ENCODE data around the gene MAD1L1.
"Not testable (repeated sequence)": the region's sequence is repeated elsewhere in the genome, so short reads cannot be mapped to it uniquely, and the experiment has no call there.

MAD1L1 gene

DNA sequence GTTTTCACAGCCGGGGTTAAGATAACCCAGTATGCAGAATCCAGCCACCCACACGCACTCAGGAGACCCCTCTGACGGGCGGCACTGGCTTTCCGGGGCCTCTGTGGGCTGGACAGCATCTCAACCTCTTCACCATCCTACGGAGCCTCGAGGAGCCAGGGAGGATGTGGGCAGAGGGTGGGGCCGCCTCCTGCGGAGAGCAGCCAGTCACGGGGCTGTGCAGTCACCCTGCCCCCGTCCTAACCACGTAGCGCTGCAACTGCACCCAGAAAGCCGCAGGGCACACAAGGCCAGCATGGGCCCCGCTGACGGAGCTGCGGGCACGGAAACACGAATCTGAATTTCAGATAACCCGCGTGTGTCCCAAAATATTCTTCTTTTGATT lies 292.4 kb downstream of the MAD1L1 start:
- DNase-seq (ENCODE audit: low spot score), result peak; percentile 12

DNA sequence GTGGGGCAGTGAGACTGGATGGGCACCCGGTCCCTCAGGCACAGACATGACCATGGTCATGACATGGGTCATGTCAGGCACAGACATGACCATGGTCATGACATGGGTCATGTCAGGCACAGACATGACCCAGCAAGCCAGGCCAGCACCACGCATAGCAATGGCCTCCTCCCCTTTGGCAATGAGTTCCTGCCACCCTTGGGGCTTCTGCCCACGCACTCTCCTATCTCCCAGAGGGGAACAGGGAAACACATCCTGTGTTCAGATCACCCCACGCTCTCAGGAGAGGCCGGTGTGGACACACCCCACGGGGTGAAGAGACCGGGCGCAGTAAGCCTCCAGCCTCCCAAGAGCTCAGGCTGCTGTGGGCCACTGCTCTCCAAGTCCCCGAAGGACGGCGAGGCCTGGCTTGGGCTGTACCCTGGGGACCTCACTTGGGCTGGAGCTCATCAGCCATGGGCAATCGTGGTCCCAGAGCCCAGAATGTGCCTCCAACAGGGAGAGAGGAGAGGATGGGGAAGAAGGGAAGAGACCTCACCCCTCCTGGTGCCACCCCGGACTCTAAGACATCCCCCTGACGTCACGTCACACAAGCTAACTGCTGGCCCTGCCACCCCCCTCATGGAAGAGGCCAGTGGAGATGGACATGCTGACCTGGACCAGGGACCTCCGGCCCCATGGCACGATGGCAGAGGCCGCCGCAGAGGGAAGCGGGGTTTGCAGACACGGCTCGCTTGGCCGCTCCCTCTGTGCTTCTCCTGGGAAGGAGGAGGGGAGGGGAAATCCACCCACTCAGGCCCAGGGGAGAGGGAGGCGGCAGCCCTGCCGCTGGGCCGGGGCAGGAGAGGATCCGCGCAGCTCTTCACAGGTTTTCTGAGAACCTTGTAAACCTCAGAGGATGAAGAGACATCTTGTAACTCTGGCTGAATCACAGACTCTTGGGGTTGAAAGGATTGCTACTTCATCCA lies 293.0 kb downstream of the MAD1L1 start:
- no peak for DNase-seq (ENCODE audit: low spot score)

DNA sequence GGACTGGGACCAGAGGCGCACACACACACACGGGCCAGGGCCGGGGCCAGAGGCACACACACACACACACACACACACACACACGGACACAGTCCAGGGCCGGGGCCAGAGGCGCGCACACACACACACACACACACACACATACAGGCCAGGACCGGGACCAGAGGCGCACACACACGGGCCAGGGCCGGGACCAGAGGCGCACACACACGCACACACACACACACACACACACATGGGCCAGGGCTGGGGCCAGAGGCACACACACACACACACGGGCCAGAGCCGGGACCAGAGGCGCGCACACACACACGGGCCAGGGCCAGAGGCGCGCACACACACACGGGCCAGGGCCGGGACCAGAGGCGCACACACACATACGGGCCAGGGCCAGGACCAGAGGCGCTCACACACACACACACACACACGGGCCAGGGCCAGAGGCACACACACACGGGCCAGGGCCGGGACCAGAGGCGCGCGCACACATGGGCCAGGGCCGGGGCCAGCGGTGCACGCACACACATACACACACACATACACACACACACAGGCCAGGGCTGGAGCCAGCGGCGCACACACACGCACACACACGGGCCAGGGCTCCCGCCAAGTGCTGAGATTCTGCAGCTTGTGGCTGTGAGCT lies 293.8 kb downstream of the MAD1L1 start:
- no peak for DNase-seq (ENCODE audit: low spot score)

DNA sequence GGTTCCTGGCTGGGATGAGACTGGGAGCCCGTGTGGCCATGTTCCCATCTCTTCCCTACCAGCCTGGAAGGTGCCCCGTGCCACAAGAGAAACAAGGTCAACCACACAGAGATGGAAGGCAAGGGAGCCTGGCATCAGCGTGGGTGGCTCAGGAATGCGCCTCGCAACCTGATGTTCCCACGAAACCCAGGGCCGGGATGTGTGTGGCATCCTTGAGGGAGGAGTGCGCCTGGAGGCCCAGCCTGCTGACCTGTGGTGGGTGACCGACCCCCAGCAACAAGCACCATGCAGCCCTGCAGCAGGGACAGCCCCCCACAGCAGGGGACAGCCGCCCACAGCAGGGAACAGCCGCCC lies 295.5 kb downstream of the MAD1L1 start:
- no peak for DNase-seq (ENCODE audit: low spot score)

DNA sequence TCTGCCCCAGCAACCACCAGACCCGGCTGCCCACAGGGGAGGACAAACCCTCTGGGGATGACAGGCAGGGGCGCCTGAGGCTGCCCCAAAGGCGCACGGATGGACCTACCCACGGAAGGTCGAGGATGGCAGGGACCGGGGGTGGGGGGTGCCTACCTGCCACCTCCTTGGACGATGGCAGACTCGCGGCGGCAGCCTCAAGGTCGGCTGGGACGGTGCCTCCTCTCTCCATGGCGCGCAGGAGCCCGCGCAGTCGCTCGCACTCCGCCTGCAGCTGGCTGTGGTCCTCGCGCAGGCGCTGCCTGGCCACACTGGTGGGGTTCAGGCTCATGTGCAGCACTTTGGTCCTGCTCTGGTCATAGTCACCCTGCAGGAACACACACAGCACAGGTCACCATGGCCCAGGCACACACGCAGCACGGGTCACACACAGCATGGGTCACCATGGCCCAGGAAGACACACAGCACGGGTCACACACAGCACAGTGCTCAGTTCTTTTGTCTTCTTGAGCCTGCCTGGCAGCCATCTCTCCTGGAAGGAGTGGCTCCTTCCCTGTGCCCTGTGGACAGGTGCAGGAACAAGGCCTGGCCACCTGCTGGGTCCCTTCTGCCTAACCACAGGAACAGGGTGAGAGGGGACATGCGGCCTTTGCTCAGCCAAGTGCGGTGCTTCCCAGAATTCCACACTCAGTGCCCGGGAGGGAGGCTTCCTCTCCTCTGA lies 296.1 kb downstream of the MAD1L1 start:
- no peak for DNase-seq (ENCODE audit: low spot score)

DNA sequence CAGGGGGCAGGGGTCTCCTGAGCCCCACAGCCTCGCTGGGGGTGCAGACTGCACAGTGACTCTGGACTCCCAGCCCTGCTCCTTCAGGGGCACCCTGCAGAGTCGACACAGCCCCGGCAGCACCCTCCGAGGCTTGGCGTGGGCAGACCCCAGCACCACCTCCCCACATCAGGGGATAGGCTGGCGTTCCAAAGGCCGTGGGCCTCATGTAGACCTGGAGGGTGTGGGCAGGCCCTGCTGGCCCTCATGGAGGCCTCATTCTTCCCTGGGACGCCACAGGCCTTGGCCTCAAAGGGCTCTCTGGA lies 296.8 kb downstream of the MAD1L1 start:
- DNase-seq (ENCODE audit: low spot score), result no peak

DNA sequence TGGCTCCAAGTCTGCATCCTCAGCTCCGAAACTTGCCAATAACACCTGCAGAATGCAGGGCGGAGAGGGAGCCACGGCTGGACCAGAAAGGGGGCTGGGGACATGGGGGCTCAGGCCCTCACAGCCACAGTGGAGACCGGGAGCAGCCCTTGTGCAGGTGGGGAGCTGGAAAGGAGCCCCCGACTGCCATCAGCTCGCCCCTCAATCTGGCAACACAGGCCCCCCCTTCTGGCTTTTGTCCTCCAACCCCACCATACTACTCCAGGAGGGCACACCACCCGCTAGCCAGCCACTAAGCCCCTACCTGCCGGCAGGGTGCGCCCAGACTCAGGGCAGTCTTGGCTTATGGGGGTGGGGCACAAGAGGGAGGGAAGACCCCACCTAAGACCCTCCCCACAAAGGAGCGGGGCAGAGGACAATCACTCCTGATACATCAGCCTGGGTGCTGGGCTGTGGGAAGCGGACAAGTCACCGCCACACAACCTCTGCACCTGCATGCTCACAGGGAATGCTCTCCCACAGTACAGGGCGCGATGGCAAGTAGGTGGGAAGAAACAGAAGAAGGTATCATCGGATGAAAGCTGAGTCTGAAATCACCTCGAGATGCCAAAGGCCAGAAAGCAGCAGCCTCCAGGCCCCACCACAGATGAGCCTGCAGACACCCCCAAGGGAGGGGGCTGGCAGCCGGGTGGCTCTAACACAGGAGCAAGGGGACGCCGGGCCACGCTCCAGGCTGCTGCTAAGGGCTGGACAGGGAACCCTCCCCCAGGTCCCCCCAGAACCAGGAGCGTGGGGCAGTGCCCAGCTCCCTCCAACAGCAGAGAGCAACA lies 297.4 kb downstream of the MAD1L1 start:
- DNase-seq (ENCODE audit: low spot score), result no peak

DNA sequence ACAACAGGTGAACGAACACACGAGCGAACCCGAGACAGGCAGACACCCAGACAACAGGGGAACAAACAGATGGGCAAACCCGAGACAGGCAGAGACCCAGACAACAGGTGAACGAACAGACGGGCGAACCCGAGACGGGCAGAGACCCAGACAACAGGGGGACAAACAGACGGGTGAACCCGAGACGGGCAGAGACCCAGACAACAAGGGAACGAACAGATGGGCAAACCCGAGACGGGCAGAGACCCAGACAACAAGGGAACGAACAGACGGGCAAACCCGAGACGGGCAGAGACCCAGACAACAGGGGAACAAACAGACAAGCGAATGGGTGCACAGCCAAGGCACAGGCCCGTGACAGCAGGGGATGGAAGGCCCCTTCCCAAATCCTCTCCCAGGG lies 298.0 kb downstream of the MAD1L1 start:
- DNase-seq (ENCODE audit: low spot score), result no peak

DNA sequence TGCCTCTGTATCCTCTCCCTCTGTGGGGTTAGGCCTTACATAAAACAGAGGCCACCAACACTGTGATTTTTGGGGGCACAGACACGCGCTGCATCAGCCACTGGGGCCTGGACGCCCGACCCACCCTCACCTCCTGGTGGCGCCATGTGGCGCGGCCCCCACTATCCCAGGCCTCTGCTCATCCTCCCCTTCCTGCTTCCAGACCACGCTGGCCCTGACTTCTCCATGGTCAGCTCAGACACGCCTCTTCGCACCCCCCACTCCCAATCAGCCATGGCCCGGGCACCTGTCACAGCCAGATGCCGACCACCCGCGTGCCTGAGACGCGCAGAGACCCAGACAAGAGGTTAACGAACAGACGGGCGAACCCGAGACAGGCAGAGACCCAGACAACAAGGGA lies 298.7 kb downstream of the MAD1L1 start:
- no peak for DNase-seq (ENCODE audit: low spot score)

DNA sequence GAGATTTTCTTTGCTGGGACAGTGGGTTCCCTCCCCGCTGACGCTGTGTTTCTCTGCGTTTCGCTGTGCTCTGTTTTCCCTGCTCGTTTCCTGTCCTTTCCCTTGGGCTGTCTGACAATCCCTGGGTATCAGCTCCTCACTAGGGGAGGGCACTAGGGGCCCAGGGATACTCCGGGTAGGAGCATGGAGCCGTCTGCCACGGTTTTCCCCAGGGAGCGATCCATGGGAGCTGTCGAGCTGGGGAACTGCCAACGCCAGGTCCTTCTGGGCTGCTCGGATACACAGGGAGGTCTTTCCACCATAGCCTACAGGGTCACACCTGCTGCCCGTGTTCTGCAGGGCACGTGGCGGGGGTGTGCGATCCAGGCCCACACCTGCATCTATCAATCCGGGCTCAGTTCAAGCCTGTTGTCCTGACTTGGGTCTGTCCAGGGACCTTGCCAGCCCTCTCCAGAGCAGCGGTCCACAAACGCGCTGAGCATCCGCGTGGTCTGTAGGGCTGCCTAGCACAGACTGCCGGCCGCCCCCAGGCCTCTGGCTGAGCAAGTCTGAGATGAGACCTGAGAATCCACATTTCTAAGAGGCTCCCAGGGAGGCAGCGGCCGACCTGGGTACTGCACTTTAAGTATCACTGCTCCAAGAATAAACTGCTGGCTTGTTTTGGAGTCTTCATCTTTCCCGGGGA lies 299.5 kb downstream of the MAD1L1 start:
- DNase-seq (ENCODE audit: low spot score), result no peak

DNA sequence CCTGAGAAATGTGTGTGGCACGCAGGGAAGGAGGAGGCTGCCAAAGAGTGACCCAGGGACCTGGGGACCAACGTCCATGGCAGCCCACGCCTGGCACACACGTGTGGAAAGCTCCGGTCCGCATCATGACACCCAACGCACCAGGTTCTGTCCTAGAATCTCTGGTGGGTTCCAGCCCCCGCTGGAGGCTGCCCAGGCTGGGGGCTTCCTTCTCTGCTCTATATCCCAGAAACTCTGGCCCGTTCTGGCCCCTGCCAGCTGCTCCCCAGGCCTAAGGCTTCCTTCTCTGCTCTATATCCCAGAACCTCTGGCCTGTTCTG lies 300.8 kb downstream of the MAD1L1 start:
- DNase-seq (ENCODE audit: low spot score), result no peak

DNA sequence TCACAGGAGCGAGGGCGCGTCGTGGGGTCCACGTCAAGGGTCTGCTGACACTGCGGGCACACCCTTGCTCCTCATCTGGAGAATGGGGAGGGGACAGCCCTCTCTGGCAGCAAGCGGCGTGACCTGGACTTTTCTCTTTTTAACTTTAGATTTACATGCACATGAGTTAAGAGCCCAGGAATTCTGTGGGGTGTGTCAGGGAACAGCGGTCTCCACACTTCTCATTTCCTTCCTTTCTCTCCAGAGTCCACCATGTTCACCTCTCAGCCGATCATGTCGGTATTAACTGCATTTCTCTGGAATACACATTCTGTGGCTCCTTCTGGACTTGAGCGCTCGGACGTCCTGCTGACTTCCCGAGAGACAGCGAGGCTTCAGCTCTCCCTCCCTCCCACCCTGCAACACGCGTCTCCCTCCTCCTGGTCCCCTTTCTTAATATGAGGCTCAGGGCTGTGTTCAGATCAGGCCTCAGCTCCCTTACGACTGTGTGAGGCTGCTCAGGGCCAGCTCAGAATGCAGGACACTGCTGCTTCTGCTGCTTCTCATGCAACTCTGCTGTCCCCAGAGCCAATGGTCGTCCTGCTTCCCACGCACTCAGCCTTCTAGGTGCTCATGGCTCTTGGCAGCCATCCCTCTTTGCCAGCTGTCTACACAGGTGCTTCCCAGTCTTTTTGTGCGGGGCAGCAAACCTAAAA lies 301.3 kb downstream of the MAD1L1 start:
- no peak for DNase-seq (ENCODE audit: low spot score)

DNA sequence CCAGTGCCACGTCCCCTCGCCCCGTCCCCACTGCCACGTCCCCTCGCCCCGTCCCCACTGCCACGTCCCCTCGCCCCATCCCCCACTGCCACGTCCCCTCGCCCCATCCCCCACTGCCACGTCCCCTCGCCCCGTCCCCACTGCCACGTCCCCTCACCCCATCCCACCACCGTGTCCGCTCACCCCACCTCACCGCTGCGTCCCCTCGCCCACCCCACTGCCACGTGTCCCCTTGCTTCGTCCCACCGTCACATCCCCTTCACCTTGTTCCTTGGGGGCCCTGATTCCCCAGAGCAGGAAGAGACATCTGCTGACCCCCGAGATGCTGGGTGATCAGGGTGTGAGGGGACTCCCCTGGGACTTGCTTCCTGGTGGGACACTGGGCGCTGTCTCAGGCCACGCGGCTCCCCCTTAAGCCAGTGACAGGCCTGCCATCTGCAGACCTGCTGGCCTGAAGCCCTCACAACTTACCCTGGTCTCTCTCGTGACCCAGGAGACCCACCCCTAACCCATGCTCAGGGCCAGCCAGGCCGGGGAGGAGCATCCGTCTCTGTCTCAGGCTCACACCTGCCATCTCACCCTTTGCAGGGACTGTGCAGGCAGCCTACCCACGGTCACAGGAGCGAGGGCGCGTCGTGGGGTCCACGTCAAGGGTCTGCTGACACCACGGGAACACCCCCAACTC lies 302.2 kb downstream of the MAD1L1 start:
- no peak for DNase-seq (ENCODE audit: low spot score)

DNA sequence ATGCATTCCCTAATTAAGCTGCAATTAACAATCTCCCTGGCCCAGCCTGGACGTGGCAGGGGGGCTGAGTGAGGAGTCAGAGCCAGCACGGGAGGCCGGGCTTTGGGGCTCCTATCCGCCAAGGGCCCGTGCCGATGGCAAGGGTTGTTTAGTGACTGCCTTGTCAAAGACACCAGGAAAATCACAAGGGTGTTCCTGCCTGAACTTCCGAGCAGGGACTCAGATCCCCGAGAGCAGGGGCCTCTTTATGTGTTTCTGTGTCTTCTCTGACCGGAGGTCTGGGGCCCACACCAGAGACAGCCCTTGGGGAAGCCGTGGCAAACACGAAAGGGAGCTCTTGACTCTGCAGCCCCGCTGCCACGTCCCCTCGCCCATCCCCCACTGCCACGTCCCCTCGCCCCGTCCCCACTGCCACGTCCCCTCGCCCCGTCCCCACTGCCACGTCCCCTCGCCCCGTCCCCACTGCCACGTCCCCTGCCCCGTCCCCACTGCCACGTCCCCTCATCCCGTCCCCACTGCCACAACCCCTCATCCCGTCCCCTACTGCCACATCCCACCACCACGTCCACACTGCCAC lies 303.3 kb downstream of the MAD1L1 start:
- DNase-seq (ENCODE audit: low spot score), result not testable (repeated sequence)

DNA sequence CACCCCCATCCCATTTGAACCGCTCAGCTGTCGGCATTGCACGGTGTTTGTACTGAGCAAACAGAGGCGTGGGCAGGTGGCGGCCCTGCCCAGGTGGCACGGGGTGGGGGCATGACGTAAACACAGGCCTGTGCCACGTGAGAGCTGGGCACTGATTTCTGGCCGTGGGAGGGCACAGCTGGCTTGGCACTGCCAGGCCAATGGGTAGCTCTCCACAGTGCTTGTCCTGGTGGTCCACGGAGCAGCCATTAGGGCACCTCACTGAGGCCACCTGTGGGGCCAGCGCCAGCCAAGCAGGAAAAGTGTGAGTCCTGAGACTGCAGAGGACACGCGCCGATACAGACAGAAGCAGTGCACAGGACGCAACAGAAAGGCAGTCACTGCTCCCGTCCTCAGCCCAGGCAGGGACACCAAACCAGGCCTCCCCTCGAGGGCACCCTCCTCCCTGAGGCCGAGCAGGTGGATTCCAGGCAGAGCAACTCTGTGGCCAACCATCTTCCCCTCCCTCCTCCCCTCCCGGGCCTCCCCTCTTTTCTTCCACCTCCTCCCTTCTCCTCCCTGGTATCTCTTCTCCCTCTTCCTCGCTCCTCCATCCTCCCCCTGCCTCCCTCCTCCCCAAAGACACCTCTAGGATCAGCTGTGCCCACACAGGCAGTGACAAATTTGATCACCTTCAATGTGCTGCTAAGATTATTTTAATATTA lies 303.9 kb downstream of the MAD1L1 start:
- no peak for DNase-seq (ENCODE audit: low spot score)

DNA sequence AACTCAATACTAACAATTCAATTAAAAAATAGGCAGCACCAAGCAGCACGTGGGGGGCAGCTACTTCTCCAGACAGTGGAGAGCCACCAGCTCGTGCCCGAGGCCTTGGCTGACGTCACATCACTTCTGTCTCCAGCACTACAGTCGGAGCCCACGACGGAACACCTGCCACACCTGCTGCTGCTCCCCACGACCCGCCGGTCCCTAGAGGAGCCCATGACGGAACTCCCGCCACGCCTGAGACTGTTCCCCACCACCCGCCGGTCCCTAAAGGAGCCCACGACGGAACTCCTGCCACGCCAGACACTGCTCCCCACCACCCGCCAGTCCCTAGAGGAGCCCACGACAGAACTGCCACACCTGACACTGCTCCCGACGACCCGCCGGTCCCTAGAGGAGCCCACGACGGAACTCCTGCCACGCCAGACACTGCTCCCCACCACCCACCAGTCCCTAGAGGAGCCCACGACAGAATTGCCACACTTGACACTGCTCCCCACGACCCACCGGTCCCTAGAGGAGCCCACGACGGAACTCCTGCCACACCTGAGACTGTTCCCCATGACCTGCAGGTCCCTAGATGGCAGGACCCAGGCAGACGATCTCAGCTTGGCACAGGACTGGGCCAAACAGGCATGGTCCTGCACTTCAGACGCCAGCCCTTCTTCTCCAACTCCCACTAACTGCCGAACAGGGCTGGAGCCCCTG lies 304.7 kb downstream of the MAD1L1 start:
- DNase-seq (ENCODE audit: low spot score), result no peak

DNA sequence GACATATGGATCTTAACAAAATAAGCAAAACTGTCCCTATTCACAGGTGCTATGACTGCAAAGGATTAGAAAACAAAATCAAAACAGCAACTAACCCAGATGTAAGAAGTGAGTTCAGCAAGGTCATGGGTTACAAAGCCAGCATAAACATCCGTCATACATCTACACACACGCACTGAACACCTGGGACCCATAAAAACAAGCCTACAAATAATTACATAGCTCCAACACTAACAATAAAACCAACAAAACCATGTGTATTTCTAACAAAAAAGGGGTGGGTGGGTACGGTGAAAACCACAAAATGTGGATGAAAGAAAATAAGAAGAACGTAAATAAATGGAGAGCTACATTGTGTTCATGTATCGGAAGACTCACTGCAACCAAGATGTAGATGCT lies 305.8 kb downstream of the MAD1L1 start:
- DNase-seq (ENCODE audit: low spot score), result no peak

DNA sequence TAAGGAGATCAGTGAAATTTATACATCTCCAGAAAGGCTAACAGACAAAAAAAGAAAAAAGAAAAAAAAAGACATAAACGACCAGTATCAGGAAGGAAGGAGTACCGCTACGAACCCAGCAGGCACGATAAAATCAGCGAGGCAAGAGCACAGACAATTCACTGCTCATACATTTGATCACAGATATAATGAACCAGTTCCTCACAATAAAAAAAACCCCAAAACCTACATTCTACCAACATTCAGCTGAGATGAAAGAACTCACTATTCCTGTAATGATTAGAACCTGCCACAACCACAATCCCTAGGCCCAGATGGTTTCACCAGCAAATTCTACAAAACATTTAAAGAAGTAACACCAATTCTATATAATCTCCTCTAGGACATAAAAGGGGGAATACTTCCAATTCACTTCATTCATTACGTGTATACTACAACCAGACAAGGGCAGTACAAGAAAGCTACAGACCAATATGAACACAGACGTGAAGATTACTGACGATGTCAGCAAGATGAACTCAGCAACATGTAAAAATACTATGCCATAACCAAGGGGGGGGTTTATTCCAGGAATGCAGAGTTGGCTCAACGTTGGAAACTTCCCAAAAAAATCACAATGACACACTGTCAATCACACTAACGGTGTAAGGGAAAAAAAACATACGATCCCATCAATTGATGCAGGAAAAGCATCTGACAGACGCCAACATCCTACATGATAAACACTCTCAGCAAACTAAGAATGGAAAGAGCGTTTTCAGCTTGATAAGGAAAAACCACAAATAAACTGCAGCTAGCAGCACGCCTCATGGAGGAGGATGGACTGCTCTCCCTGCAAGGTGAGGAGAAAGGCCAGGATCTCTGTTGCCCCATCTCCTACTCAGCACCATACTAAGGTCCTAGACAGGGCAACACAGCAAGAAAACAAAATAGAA lies 306.5 kb downstream of the MAD1L1 start:
- DNase-seq (ENCODE audit: low spot score), result no peak
